HUES64 (cell line): Measurements from ENCODE around the gene MYH13.

Experiments used
- H3K27ac ChIP-seq: 2 replicates; pipeline ENCODE4 v1.7.0; 2013; ENCODE audit warnings: low read depth, low read length, inconsistent platforms
- H3K27me3 ChIP-seq: 2 replicates; pipeline ENCODE4 v1.6.1; 2013; ENCODE audit warnings: mild to moderate bottlenecking, low read length; ENCODE audit not compliant: insufficient read depth
- H3K36me3 ChIP-seq: 2 replicates; pipeline ENCODE4 v1.6.1; 2013; ENCODE audit warnings: mild to moderate bottlenecking, low read length; ENCODE audit not compliant: insufficient read depth
- H3K4me1 ChIP-seq: 2 replicates; pipeline ENCODE4 v1.6.1; 2013; ENCODE audit warnings: mild to moderate bottlenecking, low read length, moderate library complexity; ENCODE audit not compliant: insufficient read depth
- H3K4me3 ChIP-seq: 2 replicates; pipeline ENCODE4 v1.5.1; 2013; ENCODE audit warnings: mild to moderate bottlenecking, low read length, moderate library complexity
- H3K9ac ChIP-seq: 2 replicates; pipeline ENCODE4 v1.6.1; 2013; ENCODE audit warnings: mild to moderate bottlenecking, low read depth, low read length
- H3K9me3 ChIP-seq: 2 replicates; pipeline ENCODE4 v1.6.1; 2013; ENCODE audit warnings: low read depth, low read length; ENCODE audit not compliant: insufficient read depth
- WGBS: fragments of 150-250, 120-280 bp; methylation state at CpG from one replicate; pipeline ENCODE4 v1.1.7; 2013; ENCODE audit warnings: missing lambda C conversion rate; 5-methylcytosine and 5-hydroxymethylcytosine counted together

The MYH13 gene

DNA sequence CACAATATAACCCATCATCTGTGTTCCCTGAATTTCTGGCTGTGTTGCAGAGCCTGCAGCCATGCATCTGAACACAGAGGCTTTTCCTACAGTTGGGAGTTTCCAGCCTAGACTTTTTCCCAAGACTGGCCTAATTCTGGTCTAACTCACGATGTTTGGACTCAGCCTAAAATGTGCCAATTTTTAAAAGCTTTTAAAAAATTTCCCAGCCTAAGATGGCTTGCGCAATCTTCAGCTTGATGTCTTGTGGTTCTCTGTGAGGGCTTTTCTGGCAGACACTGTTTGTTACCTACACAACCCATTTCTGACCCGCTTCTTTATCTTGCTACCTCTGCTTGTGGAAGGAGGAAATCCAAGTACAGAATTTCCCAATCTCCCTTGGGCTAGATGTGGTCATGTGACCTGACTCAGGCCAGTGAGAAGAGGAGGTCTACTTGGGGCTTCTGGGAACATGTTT, 101.7 kb downstream of the MYH13 start:
- H3K36me3 ChIP-seq = no peaks in the 10 kb centered on the region
- H3K27me3 ChIP-seq = no peaks in the 10 kb centered on the region
- no peak overlapping the region for H3K4me3 ChIP-seq
- WGBS = 97% methylated on average over 2 of the region's 3 CpGs
- no peak overlapping the region for H3K27ac ChIP-seq
- no peak overlapping the region for H3K9ac ChIP-seq
- H3K9me3 ChIP-seq = no peaks in the 10 kb centered on the region
- H3K4me1 ChIP-seq = no peaks in the 10 kb centered on the region

DNA sequence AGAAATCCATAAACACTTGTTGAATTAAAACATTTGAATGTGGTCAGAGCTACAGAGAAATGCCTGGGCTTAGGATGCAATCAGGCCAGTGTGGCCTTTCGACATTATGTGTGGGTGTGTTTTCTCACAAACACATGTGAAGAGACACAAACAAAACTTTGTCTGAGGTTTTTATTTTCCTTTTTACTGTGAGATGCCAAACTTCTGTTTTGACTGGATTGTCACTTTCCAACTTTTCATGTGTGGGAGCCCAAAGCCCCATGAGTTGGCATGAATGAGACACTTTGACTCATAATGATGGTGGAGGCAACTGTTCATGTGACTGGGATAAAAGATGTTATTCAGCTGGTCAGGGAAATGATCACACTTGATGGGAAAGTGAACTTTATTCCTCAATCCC, 102.5 kb downstream of the MYH13 start:
- Histone ChIP-seq H3K4me1 (no peaks in the 10 kb centered on the region), H3K27ac (no peak overlapping the region), H3K36me3 (no peaks in the 10 kb centered on the region), H3K9me3 (no peaks in the 10 kb centered on the region), H3K9ac (no peak overlapping the region), H3K27me3 (no peaks in the 10 kb centered on the region), H3K4me3 (no peak overlapping the region)
- WGBS = 100% methylated on average over 1 of the region's 1 CpG

DNA sequence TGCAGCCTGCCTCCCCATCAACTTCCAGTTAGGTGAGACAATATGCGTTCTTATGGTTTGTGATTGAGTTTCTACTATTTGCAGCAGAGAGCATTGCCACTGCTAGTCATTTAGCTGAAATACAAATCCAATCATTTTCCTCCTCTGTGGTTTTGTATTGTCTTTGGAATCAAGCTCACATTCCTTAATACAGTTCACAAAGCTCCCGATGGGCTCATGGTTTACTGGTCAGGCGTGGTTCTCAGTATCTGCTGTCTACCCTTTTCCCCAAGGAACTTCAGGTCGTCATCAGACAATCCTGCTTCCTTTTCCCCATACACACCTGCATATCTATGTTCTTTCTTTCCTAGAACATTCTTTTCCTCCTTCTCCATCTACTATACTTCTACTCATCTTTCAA, 104.8 kb downstream of the MYH13 start:
- Histone ChIP-seq H3K4me3 (no peak overlapping the region), H3K27ac (no peak overlapping the region), H3K9me3 (no peaks in the 10 kb centered on the region), H3K36me3 (no peaks in the 10 kb centered on the region), H3K4me1 (no peaks in the 10 kb centered on the region), H3K27me3 (no peaks in the 10 kb centered on the region), H3K9ac (no peak overlapping the region)
- 92% methylated on average over 3 of the region's 4 CpGs for WGBS

- H3K27me3 ChIP-seq = no peaks in the 10 kb centered on the region
- H3K4me3 ChIP-seq = no peak overlapping the region
- H3K4me1 ChIP-seq = no peaks in the 10 kb centered on the region
- no peaks in the 10 kb centered on the region for H3K9me3 ChIP-seq
- no peak overlapping the region for H3K27ac ChIP-seq
- H3K9ac ChIP-seq = no peak overlapping the region
- H3K36me3 ChIP-seq = no peaks in the 10 kb centered on the region
- 100% methylated on average over 2 of the region's 3 CpGs for WGBS
Measured at GRCh38 chr17:10266296-10266876, 106.4 kb downstream of the MYH13 start.

DNA sequence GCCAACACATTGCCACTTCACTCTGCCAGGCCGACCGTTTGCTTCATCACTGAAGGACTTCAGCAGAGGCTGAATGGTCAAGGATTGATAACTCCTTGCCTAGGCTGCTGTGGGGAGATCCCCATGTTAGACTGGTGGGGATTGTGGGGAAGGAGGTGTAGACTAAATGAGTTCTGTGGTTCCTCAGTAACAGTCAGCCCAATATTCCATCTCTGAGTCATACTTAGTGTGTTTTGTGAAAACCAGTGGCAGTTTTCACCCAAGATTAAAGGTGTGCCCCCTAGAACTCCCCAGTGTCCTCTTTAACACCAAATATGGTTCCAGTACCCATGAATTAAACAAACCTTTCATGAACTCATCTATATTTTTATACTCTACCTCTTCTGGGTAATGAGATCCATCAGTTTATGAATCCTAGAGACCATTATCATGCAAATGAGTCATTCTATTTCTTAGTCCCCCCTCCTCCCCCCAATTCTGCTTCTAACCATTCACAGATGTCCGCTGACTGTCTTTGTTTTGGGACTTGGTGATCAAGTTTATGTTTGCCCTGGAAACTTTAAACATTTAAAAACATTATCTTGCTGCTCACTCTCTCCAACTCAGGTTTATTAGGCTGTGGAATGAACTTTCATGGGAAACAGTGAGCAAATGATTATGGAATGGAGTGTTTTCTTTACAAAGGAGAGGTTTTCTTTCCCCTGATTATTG, 107.6 kb downstream of the MYH13 start:
- WGBS = 92% methylated on average over 2 of the region's 3 CpGs
- no peak overlapping the region for H3K27ac ChIP-seq
- H3K4me1 ChIP-seq = no peaks in the 10 kb centered on the region
- no peaks in the 10 kb centered on the region for H3K27me3 ChIP-seq
- no peaks in the 10 kb centered on the region for H3K36me3 ChIP-seq
- no peak overlapping the region for H3K4me3 ChIP-seq
- no peaks in the 10 kb centered on the region for H3K9me3 ChIP-seq
- H3K9ac ChIP-seq = no peak overlapping the region

GRCh38 chr17:10264051-10264450, 108.8 kb downstream of the MYH13 start:
- H3K4me3 ChIP-seq = no peak overlapping the region
- H3K9ac ChIP-seq = no peak overlapping the region
- no peaks in the 10 kb centered on the region for H3K9me3 ChIP-seq
- H3K4me1 ChIP-seq = no peaks in the 10 kb centered on the region
- no peaks in the 10 kb centered on the region for H3K36me3 ChIP-seq
- H3K27me3 ChIP-seq = no peaks in the 10 kb centered on the region
- no peak overlapping the region for H3K27ac ChIP-seq
- WGBS = 60% methylated on average over 1 of the region's 2 CpGs

DNA sequence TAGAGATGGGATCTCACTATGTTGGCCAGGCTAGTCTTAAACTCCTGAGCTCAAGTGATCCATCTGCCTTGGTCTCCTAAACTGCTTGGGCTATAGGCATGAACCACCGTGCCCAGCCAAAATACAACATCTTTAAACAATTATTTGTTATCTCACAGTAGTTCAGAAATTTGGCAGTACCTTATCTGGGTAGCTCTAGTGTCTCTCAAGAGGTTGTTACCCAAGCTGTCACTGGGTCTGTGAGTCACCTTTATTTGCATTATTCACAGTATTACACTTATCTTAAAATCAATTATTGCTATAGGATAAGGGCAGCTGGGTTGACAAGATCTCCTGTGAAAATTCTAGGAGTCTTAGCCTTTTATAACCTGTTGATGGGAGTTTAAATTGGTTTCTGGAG, 110.4 kb downstream of the MYH13 start:
- Histone ChIP-seq H3K27me3 (no peaks in the 10 kb centered on the region), H3K4me1 (no peaks in the 10 kb centered on the region), H3K9me3 (no peaks in the 10 kb centered on the region), H3K27ac (no peak overlapping the region), H3K36me3 (no peaks in the 10 kb centered on the region), H3K4me3 (no peak overlapping the region), H3K9ac (no peak overlapping the region)
- 95% methylated on average over 1 of the region's 1 CpG for WGBS

- no peaks in the 10 kb centered on the region for H3K36me3 ChIP-seq
- no peak overlapping the region for H3K27ac ChIP-seq
- no peaks in the 10 kb centered on the region for H3K4me1 ChIP-seq
- H3K9ac ChIP-seq = no peak overlapping the region
- no peaks in the 10 kb centered on the region for H3K9me3 ChIP-seq
- H3K4me3 ChIP-seq = no peak overlapping the region
- H3K27me3 ChIP-seq = no peaks in the 10 kb centered on the region
- WGBS = 73% methylated on average over 3 of the region's 3 CpGs
Measured at GRCh38 chr17:10261098-10261497, 111.7 kb downstream of the MYH13 start.

GRCh38 chr17:10251212-10251948, 121.4 kb downstream of the MYH13 start:
- Histone ChIP-seq H3K36me3 (no peaks in the 10 kb centered on the region), H3K9me3 (no peaks in the 10 kb centered on the region), H3K4me1 (no peaks in the 10 kb centered on the region), H3K4me3 (no peak overlapping the region), H3K27ac (no peak overlapping the region), H3K9ac (no peak overlapping the region), H3K27me3 (no peaks in the 10 kb centered on the region)
- WGBS = 87% methylated on average over 11 of the region's 11 CpGs
